Peyer's patch (tissue), 4 donors: ENCODE results near the gene IQCN.

ENCODE experiments used
- CTCF ChIP-seq, 6 experiments: fragments of 450-650 bp in 4 of 6; fragments of 200-600 bp in 2 of 6; sonication (generic) in 1 of 6; IDR thresholded peaks; one replicate each; pipeline ENCODE4 v1.5.1; 2017 to 2019; ENCODE audit warnings: antibody characterized with exemption in 6 of 6, mild to moderate bottlenecking in 3 of 6, moderate library complexity in 1 of 6
- POLR2A ChIP-seq, 2 donors: fragments of 450-650 bp; IDR thresholded peaks; one replicate each; pipeline ENCODE4 v1.5.1; 2017; ENCODE audit warnings: antibody characterized with exemption in 2 of 2, mild to moderate bottlenecking in 2 of 2, moderate library complexity in 2 of 2

- TF ChIP-seq CTCF (IDR thresholded peaks at IDR 0.05): no peak
- no peak for TF ChIP-seq POLR2A (IDR thresholded peaks at IDR 0.05)
Measured at GRCh38 chr19:18298601-18299000, 24.3 kb upstream of the IQCN start.
